AG04450 (cell line): ENCODE results near the gene MAPK13. TPM values are rescaled to one million over a fixed set of nuclear protein-coding genes. Genes with fewer than 3 reads are reported as not detected.

Experiments used
- CTCF ChIA-PET: fragments of 300-600, 350-600 bp; formaldehyde crosslinking; extraction: SDS; loops from one replicate; lab custom pipeline; 2022; ENCODE audit warnings: antibody characterized with exemption, inconsistent platforms; lab: Charles Lee
- POLR2A ChIA-PET: fragments of 350-600 bp; formaldehyde crosslinking; extraction: SDS; loops from one replicate; lab custom pipeline; 2021; ENCODE audit warnings: antibody characterized with exemption, inconsistent platforms; lab: Yijun Ruan, JAX
- DNase-seq: peaks from one replicate; pipeline ENCODE4 v3.0.0-alpha.2; 2011; ENCODE audit warnings: low read depth, low spot score
- H3K27ac ChIP-seq: one replicate; pipeline ENCODE4 v1.5.1; 2012; ENCODE audit warnings: low read depth, low read length, control low read depth
- H3K27me3 ChIP-seq: one replicate; pipeline ENCODE4 v1.6.0; 2012; ENCODE audit warnings: low read length; ENCODE audit not compliant: control insufficient read depth, insufficient read depth
- H3K4me3 ChIP-seq: 2 replicates; pipeline ENCODE4 v1.5.1; 2011; ENCODE audit warnings: mild to moderate bottlenecking, low read depth, low read length, control low read depth
- H3K9me3 ChIP-seq: 2 replicates; pipeline ENCODE4 v1.5.1; 2012; ENCODE audit warnings: low read length; ENCODE audit not compliant: control insufficient read depth, insufficient read depth
- CTCF ChIP-seq: IDR thresholded peaks from 2 replicates; pipeline ENCODE4 v1.5.1; 2011; ENCODE audit warnings: low read depth, low read length, control low read depth, inconsistent platforms
- polyA plus RNA-seq: library from polyadenylated mRNA; depleted of rRNA; stranded (reverse); fragments of >200 nt; gene quantifications from 2 replicates; pipeline ENCODE4 v1.2.3, GENCODE V29; 2011

MAPK13 gene
- polyA plus RNA-seq, 1 experiment = 3.8 TPM

- POLR2A ChIA-PET = no interaction called here
- Histone ChIP-seq H3K27me3 (no peaks in the 10 kb centered on the region), H3K27ac (no peak overlapping the region), H3K9me3 (0 out of 2 replicates have a peak, but pooled peaks cover 3% of the 10 kb centered on the region), H3K4me3 (no peak overlapping the region)
- no peak for DNase-seq
- CTCF ChIA-PET = interaction anchor here (0.8 kb wide), 1 partner anchor 70 kb away, joined by 3 read pairs; no protein-coding TSS in a partner anchor
- TF ChIP-seq CTCF = no peak
These were observed 31.2 kb upstream of the MAPK13 start for GRCh38 chr6:36098920-36099647.

GRCh38 chr6:36099869-36100483 is 30.3 kb upstream of the MAPK13 start:
- POLR2A ChIA-PET = no interaction called here
- no peak for TF ChIP-seq CTCF

GRCh38 chr6:36101691-36102090 is 28.6 kb upstream of the MAPK13 start:
- H3K9me3 ChIP-seq = 0 out of 2 replicates have a peak, but pooled peaks cover 3% of the 10 kb centered on the region
- H3K27me3 ChIP-seq = no peaks in the 10 kb centered on the region
- H3K27ac ChIP-seq = no peak overlapping the region
- ChIA-PET CTCF (interaction anchor here (0.6 kb wide), 1 partner anchor 136 kb away, joined by 3 read pairs; no protein-coding TSS in a partner anchor), POLR2A (interaction anchor here (0.7 kb wide), 1 partner anchor 22 kb away, joined by 5 read pairs; no protein-coding TSS in a partner anchor)
- no peak overlapping the region for H3K4me3 ChIP-seq
- DNase-seq = no peak
- TF ChIP-seq CTCF = no peak

More at GRCh38 chr6:36099869-36100483, 30.3 kb upstream of the MAPK13 start:
- Histone ChIP-seq H3K27me3 (no peaks in the 10 kb centered on the region), H3K9me3 (0 out of 2 replicates have a peak, but pooled peaks cover 3% of the 10 kb centered on the region), H3K4me3 (no peak overlapping the region), H3K27ac (no peak overlapping the region)
- CTCF ChIA-PET = interaction anchor here (0.8 kb wide), 1 partner anchor 71 kb away, joined by 3 read pairs; no protein-coding TSS in a partner anchor
- no peak for DNase-seq

- ChIA-PET POLR2A (no interaction called here), CTCF (interaction anchor here (4.0 kb wide), 1 partner anchor 8 kb away, joined by 53 read pairs; no protein-coding TSS in a partner anchor)
- DNase-seq = no peak
- Histone ChIP-seq H3K9me3 (0 out of 2 replicates have a peak, but pooled peaks cover 3% of the 10 kb centered on the region), H3K4me3 (no peak overlapping the region), H3K27ac (no peak overlapping the region), H3K27me3 (no peaks in the 10 kb centered on the region)
- no peak for TF ChIP-seq CTCF
These were observed 27.5 kb upstream of the MAPK13 start for GRCh38 chr6:36102853-36103252.
